HL-60/S4 (cell line): Measurements from ENCODE around the gene PDHX.

Experiments
- in situ Hi-C: fragments of 300-500 bp; cut with MboI; formaldehyde crosslinking; loops from 2 replicates; pipeline ENCODE4 v1.14.3; 2022; ENCODE audit warnings: low sequenced_read_pairs

Gene PDHX

GRCh38 chr11:34916015-34916842 lies at the start of gene PDHX, which contains the start of gene APIP:
TSS of gene PDHX (plus strand) at chr11:34916618. CDS start at chr11:34916656, 38 bp downstream.
TSS of gene APIP (minus strand) at chr11:34916379. CDS start at chr11:34916284, 95 bp downstream.
- in situ Hi-C loops = no loop called here

DNA sequence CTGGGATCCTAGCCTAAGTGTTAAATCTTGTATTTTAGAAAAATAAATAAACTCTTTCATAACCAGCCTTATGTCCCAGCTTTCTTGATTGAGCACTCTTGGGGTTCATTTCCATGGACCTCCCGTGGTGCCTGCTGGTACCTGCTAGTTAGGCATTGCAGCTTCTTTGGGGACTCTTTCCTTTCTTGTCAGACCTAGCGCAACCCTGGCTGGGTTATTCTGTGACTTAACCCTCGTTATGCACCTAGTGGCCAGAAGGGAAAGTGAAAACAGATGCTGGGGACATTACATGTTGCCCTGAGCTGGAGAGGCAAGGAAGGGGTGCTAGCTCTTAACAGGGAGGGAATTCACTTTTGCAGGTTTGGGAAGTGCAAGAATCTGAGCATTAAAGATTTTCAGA lies 47.0 kb upstream of the PDHX start:
- in situ Hi-C loops = no loop called here

GRCh38 chr11:34870548-34871196 lies 45.7 kb upstream of the PDHX start:
- in situ Hi-C loops = no loop called here

- in situ Hi-C loops = no loop called here
Observed at GRCh38 chr11:34874202-34874601, 42.2 kb upstream of the PDHX start.

GRCh38 chr11:34877375-34877975 lies 38.9 kb upstream of the PDHX start:
- in situ Hi-C loops = loop anchor here (25.0 kb wide), 1 partner anchor 490 kb away; no protein-coding TSS in a partner anchor

GRCh38 chr11:34881900-34882299 lies 34.5 kb upstream of the PDHX start:
- in situ Hi-C loops = loop anchor here (25.0 kb wide), 1 partner anchor 495 kb away; no protein-coding TSS in a partner anchor

- in situ Hi-C loops = loop anchor here (25.0 kb wide), 1 partner anchor 499 kb away; no protein-coding TSS in a partner anchor
Observed at GRCh38 chr11:34886609-34887008, 29.8 kb upstream of the PDHX start.

- in situ Hi-C loops = loop anchor here (25.0 kb wide), 1 partner anchor 500 kb away; no protein-coding TSS in a partner anchor
Observed at GRCh38 chr11:34887260-34887659, 29.2 kb upstream of the PDHX start.

- in situ Hi-C loops = loop anchor here (10.0 to 25.0 kb wide), 2 partner anchors 305 to 503 kb away; no protein-coding TSS in a partner anchor
Observed at GRCh38 chr11:34890089-34890488, 26.3 kb upstream of the PDHX start.

DNA sequence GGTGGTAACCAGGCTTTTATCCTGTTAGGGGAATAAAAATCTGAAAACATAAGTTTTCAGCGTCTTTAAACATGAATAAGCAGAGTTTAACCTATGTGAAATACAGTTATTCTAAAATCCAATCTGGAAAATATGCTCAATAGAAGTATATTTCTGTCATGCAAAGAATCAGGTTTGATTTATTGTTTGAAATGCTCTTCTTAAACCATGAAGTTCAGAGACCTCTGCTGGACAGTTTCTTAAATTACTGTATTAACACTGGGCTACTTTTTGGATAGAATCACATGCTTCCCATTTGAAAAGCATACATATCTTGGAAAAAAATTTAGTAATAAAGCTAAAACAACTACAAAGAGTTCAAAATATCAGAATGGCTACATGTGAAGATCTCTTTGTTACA lies 25.6 kb upstream of the PDHX start:
- in situ Hi-C loops = loop anchor here (10.0 to 25.0 kb wide), 2 partner anchors 306 to 504 kb away; no protein-coding TSS in a partner anchor

DNA sequence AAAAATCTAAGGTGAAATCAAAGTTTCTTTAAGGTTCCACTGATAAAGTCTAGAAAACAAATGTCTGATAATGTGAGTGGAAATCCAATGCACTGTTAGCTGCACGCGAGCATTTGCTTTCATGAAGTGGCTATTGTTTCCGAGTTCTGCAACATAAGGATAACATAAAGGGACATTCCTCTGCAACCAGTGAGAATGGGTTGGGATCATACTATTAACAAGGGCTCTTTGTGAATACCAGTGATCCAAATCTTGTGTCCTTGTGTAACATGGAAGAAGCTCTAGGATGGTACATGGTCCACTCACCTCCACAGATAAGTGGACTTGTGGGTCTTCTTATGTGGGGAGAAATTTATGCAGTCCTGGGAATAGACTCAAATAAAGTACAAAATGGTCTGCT lies 24.8 kb upstream of the PDHX start:
- in situ Hi-C loops = loop anchor here (10.0 to 25.0 kb wide), 2 partner anchors 307 to 504 kb away; no protein-coding TSS in a partner anchor

DNA sequence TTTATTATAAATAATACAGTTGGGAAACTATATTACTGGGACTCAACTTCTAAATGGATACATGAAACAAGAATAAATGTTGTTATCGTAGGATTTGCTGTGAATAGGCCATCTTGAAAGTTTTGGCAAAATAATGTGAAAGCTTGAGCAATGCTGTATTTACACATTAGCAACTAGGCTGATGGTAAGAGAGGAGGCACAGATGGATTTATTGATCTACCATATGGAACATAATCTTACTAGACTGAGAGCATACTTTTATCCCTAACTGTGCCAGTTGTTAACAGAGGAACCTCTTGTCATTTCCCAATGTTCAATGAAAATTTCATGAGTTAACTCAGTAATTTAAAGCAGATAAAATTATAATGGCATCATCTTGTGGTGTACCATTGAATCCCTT lies 23.0 kb upstream of the PDHX start:
- in situ Hi-C loops = loop anchor here (10.0 to 25.0 kb wide), 2 partner anchors 309 to 506 kb away; no protein-coding TSS in a partner anchor

DNA sequence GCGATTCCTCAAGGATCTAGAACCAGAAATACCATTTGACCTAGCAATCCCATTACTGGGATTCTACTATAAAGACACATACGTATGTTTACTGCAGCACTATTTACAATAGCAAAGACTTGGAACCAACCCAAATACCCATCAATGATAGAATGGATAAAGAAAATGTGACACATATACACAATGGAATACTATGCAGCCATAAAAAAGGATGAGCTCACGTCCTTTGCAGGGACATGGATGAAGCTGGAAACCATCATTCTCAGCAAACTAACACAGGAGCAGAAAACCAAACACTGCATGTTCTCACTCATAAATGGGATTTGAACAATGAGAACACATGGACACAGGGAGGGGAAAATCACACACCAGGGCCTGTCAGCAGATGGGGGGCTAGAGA lies 20.2 kb upstream of the PDHX start:
- in situ Hi-C loops = loop anchor here (10.0 to 25.0 kb wide), 2 partner anchors 311 to 509 kb away; no protein-coding TSS in a partner anchor

GRCh38 chr11:34897171-34897870 lies 19.1 kb upstream of the PDHX start:
- in situ Hi-C loops = loop anchor here (10.0 to 25.0 kb wide), 2 partner anchors 313 to 510 kb away; no protein-coding TSS in a partner anchor

DNA sequence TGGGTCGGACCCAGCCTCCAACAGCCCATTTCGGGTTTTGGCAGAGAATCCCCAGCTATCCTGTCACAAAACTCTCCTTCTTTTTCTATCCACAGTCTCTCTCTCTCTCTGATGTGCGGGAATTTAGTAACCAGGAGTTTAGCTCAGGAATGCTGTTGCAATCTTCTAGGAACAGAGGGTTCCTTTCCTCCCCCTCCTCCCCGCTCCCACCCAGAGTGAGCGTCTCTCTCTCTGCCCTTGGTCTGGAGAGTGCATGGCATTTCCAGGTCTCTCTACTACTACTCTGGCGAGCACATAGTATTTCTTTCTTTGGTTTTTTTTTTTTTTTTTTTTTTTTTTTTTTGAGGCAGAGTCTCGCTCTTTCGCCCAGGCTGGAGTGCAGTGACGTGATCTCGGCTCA lies 17.9 kb upstream of the PDHX start:
- in situ Hi-C loops = loop anchor here (10.0 to 25.0 kb wide), 2 partner anchors 314 to 511 kb away; no protein-coding TSS in a partner anchor

DNA sequence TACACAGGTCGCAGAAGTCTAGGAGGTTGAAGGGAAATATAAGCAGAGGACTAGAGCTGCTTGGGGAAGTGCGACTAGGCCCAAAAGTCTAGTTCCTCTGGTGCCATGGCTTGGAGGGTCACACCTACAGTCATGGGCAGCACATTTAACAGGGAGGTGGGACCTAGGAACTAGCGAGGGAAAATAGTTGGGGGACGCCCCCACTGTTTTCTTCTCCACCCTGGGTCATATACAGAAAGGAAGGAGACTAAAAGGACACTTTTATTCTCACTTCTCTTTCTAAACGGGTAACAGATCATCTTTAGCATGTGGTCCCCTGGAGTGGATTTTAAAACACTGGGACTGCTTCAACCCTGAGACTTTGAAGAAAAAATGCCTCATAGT lies 16.8 kb upstream of the PDHX start:
- in situ Hi-C loops = loop anchor here (10.0 to 25.0 kb wide), 2 partner anchors 315 to 512 kb away; no protein-coding TSS in a partner anchor

GRCh38 chr11:34904421-34904955 lies 11.9 kb upstream of the PDHX start:
- in situ Hi-C loops = no loop called here

DNA sequence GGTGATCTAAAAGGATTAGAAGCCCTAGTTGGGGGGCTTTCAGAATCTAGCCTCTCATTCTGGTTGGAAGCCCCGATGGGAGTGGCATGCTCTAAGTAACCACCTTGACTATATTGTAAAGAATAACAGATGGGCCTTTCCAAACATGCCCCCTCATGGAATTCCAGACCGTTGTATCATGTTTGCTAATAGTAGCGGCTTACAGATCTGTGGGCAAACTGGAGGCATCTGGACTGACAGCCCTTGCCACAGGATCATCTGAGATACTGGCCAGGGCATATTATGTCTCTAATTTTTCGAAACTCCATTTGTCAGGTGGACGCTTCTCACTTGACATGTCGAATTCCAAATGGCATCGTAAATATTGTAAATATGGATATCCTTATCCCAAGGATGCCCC lies 10.8 kb upstream of the PDHX start:
- in situ Hi-C loops = no loop called here

- in situ Hi-C loops = no loop called here
Observed at GRCh38 chr11:34907934-34908593, 8.4 kb upstream of the PDHX start.
